NCI-H2029 treated with DMSO at 0.1 percent for 48 hours (cell line): Measurements from ENCODE around the gene TRPV2.
A peak's percentile ranks its signal among the peaks of the same experiment; 100 is the strongest.

Experiments used
- DNase-seq: peaks from one replicate; lab custom pipeline; 2025; lab: John Stamatoyannopoulos, UW

Gene TRPV2

GRCh38 chr17:16477255-16477654, 61.9 kb downstream of the TRPV2 start:
- no peak for DNase-seq

GRCh38 chr17:16477666-16478065, 62.3 kb downstream of the TRPV2 start:
- DNase-seq: no peak

- DNase-seq: no peak
Observed at GRCh38 chr17:16478649-16479048, 63.3 kb downstream of the TRPV2 start.

- no peak for DNase-seq
Observed at GRCh38 chr17:16479264-16479663, 63.9 kb downstream of the TRPV2 start.

GRCh38 chr17:16480995-16481394, 65.6 kb downstream of the TRPV2 start:
- peak; percentile 26 for DNase-seq

GRCh38 chr17:16482253-16482652, 66.9 kb downstream of the TRPV2 start:
- DNase-seq: no peak

GRCh38 chr17:16483021-16483645, 67.8 kb downstream of the TRPV2 start:
- DNase-seq: no peak

- no peak for DNase-seq
Observed at GRCh38 chr17:16484445-16485175, 69.2 kb downstream of the TRPV2 start.
